ENCODE data around the gene IRAK3.

DNA sequence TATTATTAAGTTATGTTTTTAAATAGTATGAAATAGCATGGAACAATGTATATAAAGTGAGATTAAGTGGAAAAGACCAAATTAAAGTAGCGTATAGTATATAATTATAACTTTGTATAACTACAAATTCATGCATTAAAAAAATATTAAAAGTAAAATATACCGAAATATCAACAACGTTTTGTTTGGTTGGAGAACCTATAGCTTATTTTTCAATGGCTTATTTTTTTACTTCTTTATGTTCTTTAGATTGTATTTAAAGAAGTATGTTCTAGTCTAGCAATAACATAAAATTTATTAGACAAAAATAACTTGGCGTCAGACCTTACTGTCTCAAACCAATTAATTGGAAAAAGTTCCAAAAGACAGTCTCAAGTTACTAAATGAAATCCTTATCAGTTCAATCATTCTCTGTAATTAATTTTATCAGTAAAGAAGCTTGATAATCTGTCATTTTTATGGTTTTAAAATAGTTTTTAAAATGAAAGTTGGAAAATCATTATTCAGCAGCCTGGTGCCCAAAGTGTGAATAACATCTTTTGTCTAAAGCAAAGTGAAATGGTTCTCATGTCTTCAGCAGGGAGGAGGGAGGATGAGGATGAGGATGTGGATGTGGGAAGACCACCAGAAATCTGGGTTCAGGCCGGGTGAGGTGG, 46.7 kb downstream of the IRAK3 start:
- TF ChIP-seq EZH2 (IDR thresholded peaks at IDR 0.05; ENCODE audit: insufficient read depth, poor library complexity, severe bottlenecking) (no peak), EZH2phosphoT487 (IDR thresholded peaks at IDR 0.05; ENCODE audit: insufficient read depth, low read depth) (no peak)

Measured in GM23248 (cell line).